COLO668 (cell line): ENCODE measurements around the gene NRXN3.
A peak's percentile ranks its signal among the peaks of the same experiment; 100 is the strongest.

Source experiments
- DNase-seq: peaks from one replicate; lab custom pipeline; 2025; ENCODE audit not compliant: unreplicated experiment; lab: John Stamatoyannopoulos, UW

NRXN3 gene

DNA sequence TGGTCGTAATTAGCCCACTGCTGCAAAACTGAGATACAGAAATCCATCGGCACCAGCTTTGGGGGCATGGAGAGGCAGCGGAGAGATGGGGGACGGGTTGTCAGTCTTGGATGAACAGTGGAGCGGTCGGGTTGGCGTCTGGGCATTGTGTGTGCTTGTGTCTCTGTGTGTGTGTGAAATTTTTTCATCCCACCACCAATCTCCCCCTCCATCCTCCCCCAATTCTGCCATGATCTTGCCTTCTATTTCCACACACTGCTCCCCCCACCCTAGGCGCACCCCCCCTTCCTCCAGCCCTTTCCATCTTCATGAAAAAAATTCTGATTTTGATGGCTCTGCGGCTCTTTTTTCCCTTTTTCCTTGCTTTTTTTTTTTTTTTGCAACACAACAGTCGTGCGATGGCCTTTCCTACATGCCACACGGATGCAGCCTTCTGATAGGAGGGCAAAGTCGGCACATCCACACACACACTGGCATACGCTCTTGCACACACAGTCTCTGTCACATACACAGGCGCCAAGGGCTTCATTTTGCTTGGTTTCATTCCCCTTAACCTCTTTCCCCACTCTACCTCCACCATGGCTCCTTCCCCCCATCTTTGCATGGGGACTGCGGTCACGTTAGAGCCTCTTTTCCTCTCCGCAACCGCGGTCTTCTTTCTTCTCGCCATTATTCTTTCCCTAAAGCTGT is 3.3 kb downstream of the NRXN3 start:
- DNase-seq = no peak

- no peak for DNase-seq
Observed at GRCh38 chr14:78175412-78175811, 5.2 kb downstream of the NRXN3 start.

DNA sequence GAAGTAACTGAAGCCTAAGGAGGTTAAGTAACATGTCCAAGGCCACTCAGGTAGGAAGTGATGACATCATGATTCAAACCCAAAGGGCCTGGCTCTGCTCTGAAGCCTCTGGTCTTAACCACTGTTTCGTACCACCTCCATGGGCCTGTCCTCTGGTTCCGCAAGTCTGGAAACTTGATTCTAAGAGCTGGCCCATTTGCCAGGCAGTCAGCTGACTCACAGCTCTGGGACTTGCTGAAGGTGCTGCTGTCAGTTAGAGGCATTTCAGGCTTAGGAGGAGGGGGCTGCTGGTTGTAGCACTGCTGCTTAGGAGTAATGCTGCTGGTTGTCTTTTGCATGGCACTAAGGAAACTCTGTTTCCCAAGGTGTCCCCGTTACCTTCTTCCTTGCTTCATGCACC is 7.9 kb downstream of the NRXN3 start:
- no peak for DNase-seq

DNA sequence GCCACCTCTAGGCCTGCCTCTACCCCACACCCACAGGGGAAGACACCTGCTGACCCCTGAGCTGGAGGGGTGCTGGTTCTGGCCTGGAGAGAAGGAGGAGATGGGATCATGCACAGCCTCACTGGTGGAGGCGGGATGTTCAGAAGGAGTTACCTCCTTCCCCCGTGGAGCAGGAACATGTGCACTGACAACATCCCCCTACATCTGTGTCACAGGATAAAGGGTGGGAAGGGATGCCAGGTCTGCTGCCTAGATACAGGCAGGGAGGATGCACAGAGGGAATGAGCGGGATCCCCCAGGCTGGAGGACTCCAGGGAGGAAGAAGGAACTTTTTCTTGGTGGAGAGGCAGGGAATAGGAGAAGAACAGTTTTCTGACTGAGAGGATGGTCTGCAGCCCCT is 8.8 kb downstream of the NRXN3 start:
- no peak for DNase-seq

DNA sequence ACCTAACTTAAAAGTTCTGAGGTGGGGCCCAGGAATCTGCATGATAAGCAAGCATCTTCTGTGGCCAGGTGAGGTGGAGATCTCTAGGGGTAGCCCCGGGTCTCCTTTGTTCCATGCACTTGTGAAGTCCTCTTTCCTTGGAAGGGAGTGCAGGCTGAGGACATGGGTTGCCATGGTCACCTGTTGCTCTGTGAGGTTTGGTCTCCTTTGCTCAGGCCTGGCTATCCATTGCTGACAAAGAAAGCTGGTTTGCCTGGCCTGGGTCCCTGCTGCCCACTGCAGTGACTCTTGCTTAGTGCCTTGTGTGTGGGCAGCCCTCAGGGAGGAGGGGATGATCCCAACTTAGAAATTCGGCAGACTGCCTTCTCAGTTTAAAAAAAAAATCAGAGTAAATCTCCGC is 11.1 kb downstream of the NRXN3 start:
- DNase-seq = no peak

DNA sequence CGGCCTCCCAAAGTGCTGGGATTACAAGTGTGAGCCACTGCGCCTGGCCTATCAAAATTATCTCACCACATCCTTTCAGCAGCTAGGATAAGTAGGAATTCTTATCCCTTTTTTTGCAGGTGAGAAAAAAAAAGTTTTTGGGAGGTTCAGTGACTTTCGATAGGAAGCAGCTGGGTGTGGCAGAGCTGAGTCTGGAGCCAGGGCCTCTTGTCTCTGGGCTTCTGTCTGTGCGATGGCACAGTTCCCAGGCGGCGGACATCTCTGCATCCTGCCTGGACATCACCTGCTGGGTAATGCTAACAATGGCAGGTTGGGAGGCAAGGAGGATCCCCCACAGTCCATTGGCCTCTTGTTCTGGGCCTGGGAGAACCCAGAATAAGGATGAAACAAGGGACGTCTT is 12.5 kb downstream of the NRXN3 start:
- no peak for DNase-seq

DNA sequence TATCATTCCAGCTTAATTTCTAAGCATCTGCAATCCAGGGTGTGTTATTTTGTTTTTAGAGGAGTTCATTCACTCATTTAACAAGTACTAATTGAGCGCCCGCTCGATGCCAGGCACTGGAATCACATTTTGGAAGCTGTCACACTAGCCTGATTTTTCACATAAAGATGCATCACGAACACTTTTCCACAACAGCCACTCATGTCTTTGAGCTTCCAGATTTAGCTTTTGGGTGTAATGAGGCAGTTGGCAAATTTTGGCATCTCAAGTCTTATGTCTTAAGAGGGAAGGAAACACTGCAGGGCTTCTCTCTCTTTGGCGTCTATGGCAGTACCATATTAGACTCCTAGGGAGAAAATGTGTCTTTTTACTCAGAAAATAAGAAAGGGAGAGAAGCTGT is 14.0 kb downstream of the NRXN3 start:
- DNase-seq = no peak

- no peak for DNase-seq
Observed at GRCh38 chr14:78186277-78186676, 16.1 kb downstream of the NRXN3 start.

GRCh38 chr14:78188882-78189281 is 18.7 kb downstream of the NRXN3 start:
- DNase-seq = no peak

GRCh38 chr14:78195431-78195830 is 25.3 kb downstream of the NRXN3 start:
- DNase-seq = no peak

GRCh38 chr14:78196323-78196722 is 26.1 kb downstream of the NRXN3 start:
- no peak for DNase-seq

GRCh38 chr14:78197051-78197450 is 26.9 kb downstream of the NRXN3 start:
- DNase-seq = peak; percentile 19

- DNase-seq = no peak
Observed at GRCh38 chr14:78202163-78202562, 32.0 kb downstream of the NRXN3 start.

GRCh38 chr14:78202976-78203375 is 32.8 kb downstream of the NRXN3 start:
- DNase-seq = peak; percentile 90

GRCh38 chr14:78207414-78207813 is 37.2 kb downstream of the NRXN3 start:
- DNase-seq = no peak

- DNase-seq = no peak
Observed at GRCh38 chr14:78220273-78220672, 50.1 kb downstream of the NRXN3 start.

DNA sequence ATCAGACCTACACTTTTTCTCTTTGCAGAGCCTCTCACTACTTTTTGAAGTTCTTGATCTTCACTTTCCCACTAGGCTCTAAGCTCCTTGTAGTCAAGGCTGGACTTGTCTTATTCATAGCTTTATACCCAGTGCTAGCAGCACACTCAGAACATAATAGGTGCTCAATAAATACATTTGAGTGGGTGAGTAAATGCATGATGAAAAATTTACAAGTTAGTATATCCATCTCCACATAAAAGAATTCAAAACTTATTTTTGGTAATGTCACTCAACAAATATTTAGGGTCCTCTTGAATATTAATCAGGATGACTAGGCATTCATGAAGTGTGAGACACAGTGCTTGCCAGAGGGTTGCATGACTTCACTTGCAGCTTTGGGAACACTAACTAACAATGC is 52.6 kb downstream of the NRXN3 start:
- no peak for DNase-seq

DNA sequence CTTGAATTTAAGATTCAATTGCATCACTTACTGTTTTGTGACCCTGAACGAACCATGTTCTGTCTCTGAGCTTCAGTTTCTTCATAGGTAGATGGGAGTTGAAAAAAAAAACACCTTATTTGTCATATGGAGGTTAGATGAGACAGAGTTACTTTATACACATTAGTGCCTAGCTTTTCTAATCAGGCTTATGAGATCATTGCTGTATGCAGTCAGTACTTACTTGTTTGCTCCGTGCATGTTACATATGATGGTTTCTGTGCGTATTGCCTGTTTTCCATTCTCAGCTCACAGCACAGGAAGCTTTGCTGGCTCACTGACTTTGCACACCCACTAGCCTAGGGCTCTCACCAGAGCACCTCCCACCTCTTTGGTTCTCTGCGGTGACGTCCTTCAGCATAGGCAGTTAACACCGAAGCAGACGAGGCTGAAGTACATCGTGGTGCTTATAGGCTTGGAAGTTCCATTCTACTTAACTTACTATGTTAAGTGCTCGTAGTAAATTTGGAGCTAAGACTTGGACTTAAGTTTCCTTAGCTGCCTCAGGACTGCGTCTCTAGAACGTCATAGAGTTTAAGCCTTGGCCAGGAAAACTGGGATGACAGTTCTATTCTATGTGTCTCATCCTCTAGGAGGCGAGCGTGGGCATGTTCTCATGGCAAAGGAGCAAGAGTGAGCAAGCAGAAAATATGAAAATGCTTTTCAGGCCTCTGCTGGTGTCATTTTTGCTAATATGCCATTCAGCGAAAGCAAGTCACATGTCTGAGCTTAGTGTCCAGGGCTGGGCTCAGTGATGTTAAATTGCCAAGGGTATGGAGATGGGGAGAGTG is 57.3 kb downstream of the NRXN3 start:
- no peak for DNase-seq

GRCh38 chr14:78228702-78229327 is 58.6 kb downstream of the NRXN3 start:
- no peak for DNase-seq

- DNase-seq = no peak
Observed at GRCh38 chr14:78232231-78233000, 62.2 kb downstream of the NRXN3 start.

GRCh38 chr14:78238141-78238540 is 68.0 kb downstream of the NRXN3 start:
- DNase-seq = no peak
